ENCODE results near the gene CAMK2D. TPM values are rescaled to one million over a fixed set of nuclear protein-coding genes. Genes with fewer than 3 reads are reported as not detected.

CAMK2D gene
- total RNA-seq, 4 donors from 2014 or later: 48.2 to 66.2 (median 51.2) TPM

DNA sequence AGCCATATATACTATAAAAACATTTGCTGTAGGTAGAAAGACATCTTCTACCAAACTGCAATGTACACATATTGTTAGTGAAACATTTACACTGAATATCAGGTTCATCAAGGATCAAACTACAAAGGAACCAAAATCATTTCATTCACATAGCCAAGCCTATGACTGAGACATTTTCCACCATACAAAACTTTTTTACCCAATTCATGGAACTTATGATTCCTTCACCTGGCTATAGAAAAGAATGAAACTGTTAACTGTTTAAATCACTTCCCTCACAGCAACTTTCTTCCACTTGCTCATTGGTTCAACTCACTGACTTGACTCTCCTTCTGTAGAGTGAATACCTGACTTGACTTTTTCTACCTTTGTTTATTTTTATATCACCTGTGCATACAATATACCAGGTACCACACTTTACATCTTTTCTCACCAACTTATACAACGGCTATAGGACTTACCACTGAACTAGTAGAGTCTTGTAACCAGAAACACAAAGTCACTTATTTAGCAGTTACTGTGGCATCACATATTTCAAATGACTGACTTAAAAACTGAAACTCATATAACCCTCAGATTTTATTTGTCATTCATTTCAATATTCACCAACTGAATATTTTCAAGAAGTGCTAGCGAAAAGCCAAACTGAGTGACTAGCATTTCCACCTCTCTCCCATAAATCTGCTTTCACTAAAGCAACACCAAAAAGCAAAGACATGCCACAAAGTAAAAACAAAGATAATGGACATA is 30.9 kb downstream of the CAMK2D start:
- WGBS: 98% methylated on average over 2 of the region's 2 CpGs
- intact Hi-C loops (cut with DNase I): no loop called here
- peaks cover 0 to 22% (median 9%) of the 10 kb centered on the region in 4 donors for H3K4me1 ChIP-seq
- H3K27ac ChIP-seq (replicated peaks in 1 of 4): no peak overlapping the region
- DNase-seq (ENCODE audit: extremely low spot score): no peak
- no peaks in the 10 kb centered on the region for H3K9me3 ChIP-seq
- H3K27me3 ChIP-seq: no peaks in the 10 kb centered on the region
- TF ChIP-seq EP300 (IDR thresholded peaks at IDR 0.05) (no peak), POLR2AphosphoS5 (IDR thresholded peaks at IDR 0.05) (no peak), POLR2A (IDR thresholded peaks at IDR 0.05; ENCODE audit: low read depth) (no peak)
- TF ChIP-seq, protein P1, sequence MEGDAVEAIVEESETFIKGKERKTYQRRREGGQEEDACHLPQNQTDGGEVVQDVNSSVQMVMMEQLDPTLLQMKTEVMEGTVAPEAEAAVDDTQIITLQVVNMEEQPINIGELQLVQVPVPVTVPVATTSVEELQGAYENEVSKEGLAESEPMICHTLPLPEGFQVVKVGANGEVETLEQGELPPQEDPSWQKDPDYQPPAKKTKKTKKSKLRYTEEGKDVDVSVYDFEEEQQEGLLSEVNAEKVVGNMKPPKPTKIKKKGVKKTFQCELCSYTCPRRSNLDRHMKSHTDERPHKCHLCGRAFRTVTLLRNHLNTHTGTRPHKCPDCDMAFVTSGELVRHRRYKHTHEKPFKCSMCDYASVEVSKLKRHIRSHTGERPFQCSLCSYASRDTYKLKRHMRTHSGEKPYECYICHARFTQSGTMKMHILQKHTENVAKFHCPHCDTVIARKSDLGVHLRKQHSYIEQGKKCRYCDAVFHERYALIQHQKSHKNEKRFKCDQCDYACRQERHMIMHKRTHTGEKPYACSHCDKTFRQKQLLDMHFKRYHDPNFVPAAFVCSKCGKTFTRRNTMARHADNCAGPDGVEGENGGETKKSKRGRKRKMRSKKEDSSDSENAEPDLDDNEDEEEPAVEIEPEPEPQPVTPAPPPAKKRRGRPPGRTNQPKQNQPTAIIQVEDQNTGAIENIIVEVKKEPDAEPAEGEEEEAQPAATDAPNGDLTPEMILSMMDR (IDR thresholded peaks at IDR 0.05): no peak
- H3K36me3 ChIP-seq: no peaks in the 10 kb centered on the region
- H3K4me3 ChIP-seq: no peak overlapping the region

DNA sequence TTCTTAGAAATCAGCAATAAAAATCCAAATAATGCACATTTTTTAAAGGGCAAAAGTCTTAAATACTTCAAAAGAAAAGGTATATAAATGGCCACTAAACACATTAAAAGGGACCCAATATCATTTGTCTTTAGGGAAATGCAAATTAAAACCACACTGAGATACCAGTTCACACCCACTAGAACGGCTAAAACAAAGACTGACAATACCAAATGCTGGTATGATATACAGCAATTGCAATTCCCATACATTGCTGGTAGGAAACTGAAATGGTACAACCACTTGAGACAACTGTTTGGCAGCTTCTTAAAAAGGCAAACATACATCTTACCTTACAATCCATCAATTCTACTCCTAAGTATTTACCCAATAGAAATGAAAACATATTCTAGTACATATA is 33.7 kb downstream of the CAMK2D start:
- H3K4me3 ChIP-seq: no peak overlapping the region
- H3K9me3 ChIP-seq: no peaks in the 10 kb centered on the region
- TF ChIP-seq POLR2AphosphoS5 (IDR thresholded peaks at IDR 0.05): no peak
- TF ChIP-seq EP300 (IDR thresholded peaks at IDR 0.05): no peak
- TF ChIP-seq, protein P1 (IDR thresholded peaks at IDR 0.05): no peak
- TF ChIP-seq POLR2A (IDR thresholded peaks at IDR 0.05; ENCODE audit: low read depth): no peak
- whole genome bisulfite sequencing: 97% methylated on average over 1 of the region's 1 CpG
- H3K36me3 ChIP-seq: no peaks in the 10 kb centered on the region
- no peak for DNase-seq (ENCODE audit: extremely low spot score)
- H3K4me1 ChIP-seq: peaks cover 0 to 15% (median 2%) of the 10 kb centered on the region in 4 donors
- H3K27me3 ChIP-seq: no peaks in the 10 kb centered on the region
- H3K27ac ChIP-seq (replicated peaks in 1 of 4): no peak overlapping the region
- intact Hi-C loops (cut with DNase I): no loop called here

DNA sequence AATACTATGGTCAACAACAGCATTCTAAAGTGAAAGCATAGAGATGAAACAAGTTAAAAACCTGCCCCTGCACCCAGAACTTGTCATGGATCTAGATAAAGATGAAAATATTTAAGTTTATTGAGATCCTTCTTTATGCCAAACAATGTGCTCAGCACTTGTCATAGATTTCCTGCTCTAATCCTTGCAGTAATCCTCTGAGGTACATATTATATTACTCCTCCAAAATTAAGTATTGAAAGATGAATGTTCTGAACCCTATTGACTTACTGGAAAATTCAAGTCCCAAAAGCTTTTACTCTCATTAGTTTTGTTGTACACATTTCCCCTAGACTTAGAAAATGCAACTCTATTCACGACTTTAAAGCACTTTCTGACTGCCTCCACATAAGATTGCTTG is 35.6 kb downstream of the CAMK2D start:
- 85% methylated on average over 1 of the region's 1 CpG for WGBS
- intact Hi-C loops (cut with DNase I): no loop called here
- Histone ChIP-seq H3K4me3 (no peak overlapping the region), H3K4me1 (peaks cover 0 to 13% (median 3%) of the 10 kb centered on the region in 4 donors), H3K27me3 (no peaks in the 10 kb centered on the region), H3K36me3 (no peaks in the 10 kb centered on the region), H3K27ac (replicated peaks in 1 of 4) (no peak overlapping the region), H3K9me3 (no peaks in the 10 kb centered on the region)
- no peak for DNase-seq (ENCODE audit: extremely low spot score)
- TF ChIP-seq POLR2A (IDR thresholded peaks at IDR 0.05; ENCODE audit: low read depth) (no peak), EP300 (IDR thresholded peaks at IDR 0.05) (no peak), POLR2AphosphoS5 (IDR thresholded peaks at IDR 0.05) (no peak)
- TF ChIP-seq, protein P1 (IDR thresholded peaks at IDR 0.05): no peak

DNA sequence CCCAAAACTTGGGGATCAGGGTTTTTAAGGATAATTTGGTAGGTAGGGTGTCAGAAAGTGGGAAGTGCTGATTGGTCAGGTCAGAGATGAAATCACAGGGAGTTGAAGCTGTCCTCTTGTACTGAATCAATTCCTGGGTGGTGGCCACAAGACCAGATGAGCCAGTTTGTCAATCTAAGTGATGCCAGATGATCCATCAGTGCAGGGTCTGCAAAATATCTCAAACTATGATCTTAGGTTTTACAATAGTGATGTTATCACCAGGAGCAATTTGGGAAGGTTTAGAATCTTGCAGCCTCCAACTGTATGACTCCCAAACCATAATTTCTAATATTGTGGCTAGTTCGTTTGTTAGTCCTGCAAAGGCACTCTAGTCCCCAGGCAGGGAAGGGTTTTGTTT is 43.3 kb downstream of the CAMK2D start:
- peaks cover 0 to 6% (median 0%) of the 10 kb centered on the region in 4 donors for H3K4me1 ChIP-seq
- no peaks in the 10 kb centered on the region for H3K36me3 ChIP-seq
- H3K9me3 ChIP-seq: no peaks in the 10 kb centered on the region
- no peak overlapping the region for H3K4me3 ChIP-seq
- TF ChIP-seq EP300 (IDR thresholded peaks at IDR 0.05) (no peak), POLR2AphosphoS5 (IDR thresholded peaks at IDR 0.05) (no peak), POLR2A (IDR thresholded peaks at IDR 0.05; ENCODE audit: low read depth) (no peak)
- TF ChIP-seq, protein P1 (IDR thresholded peaks at IDR 0.05): no peak
- no peak for DNase-seq (ENCODE audit: extremely low spot score)
- no peak overlapping the region for H3K27ac ChIP-seq (replicated peaks in 1 of 4)
- 100% methylated on average over 1 of the region's 1 CpG for WGBS
- intact Hi-C loops (cut with DNase I): no loop called here
- no peaks in the 10 kb centered on the region for H3K27me3 ChIP-seq

Measured in esophagus muscularis mucosa (tissue), 4 donors.